Amniotic stem cell (primary cell): ENCODE measurements around the gene PPP4R3A.
"Not testable (repeated sequence)": the region's sequence is repeated elsewhere in the genome, so short reads cannot be mapped to it uniquely, and the experiment has no call there.

Experiments used
- DNase-seq: peaks from one replicate; lab custom pipeline; 2025; lab: John Stamatoyannopoulos, UW

Gene PPP4R3A

GRCh38 chr14:91510171-91511042 lies at the start of gene PPP4R3A:
PPP4R3A (minus strand) TSS chr14:91510310; CDS start chr14:91509647, 663 bp downstream.
- peak; percentile 99 for DNase-seq

DNA sequence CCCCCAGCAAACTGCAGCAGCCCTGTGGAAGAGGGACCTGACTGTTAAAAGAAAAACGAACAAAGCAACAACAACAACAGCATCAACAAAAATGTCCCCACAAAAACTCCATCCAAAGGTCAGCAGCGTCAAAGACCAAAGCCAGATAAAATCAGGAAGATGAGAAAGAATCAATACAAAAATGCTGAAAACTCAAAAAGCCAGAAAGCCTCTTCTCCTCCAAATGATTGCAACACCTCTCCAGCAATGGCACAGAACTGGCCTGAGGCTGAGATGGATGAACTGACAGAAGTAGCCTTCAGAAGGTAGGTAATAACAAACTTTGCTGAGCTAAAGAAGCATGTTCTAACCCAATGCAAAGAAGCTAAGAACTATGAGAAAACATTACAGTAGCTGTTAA lies 45.4 kb upstream of the PPP4R3A start:
- DNase-seq: no peak

DNA sequence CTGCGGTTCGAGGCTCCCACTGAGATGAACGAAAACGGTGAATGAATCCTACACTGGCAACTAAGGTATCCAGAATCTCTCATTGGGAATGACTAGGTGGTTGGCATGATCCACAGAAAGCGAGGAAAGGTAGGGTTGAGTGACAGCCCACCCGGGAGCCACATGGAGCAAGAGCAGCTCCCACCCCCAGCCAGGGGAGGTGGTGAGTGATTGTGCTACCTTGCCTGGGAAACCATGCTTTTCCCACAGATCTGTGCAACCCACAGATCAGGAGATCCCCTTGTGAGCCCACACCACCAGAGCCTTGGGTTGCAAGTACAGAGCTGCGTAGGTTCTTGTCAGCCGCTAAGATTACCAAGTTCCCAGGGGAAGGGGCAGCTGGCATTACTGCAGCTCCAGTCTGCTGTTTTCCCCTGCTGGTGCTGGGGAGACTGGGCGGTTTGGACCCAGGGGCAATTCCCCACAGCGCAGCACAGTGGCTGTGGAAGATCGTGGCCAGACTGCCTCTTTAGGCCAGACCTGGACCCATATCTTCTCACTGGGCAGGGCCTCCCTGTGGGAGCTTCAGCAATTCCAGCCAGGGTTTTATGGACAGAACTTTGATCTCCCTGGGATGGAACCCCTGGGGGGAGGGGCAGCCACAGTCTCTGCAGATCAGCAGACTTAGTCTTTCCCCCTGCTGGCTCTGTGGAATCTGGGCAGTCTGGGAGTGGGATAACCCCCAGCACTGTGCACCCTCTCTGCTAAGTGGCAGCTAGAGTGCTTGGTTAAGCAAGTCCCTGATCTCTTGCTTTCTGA lies 44.6 kb upstream of the PPP4R3A start:
- DNase-seq: no peak

GRCh38 chr14:91548108-91548507 lies 38.0 kb upstream of the PPP4R3A start:
- no peak for DNase-seq

DNA sequence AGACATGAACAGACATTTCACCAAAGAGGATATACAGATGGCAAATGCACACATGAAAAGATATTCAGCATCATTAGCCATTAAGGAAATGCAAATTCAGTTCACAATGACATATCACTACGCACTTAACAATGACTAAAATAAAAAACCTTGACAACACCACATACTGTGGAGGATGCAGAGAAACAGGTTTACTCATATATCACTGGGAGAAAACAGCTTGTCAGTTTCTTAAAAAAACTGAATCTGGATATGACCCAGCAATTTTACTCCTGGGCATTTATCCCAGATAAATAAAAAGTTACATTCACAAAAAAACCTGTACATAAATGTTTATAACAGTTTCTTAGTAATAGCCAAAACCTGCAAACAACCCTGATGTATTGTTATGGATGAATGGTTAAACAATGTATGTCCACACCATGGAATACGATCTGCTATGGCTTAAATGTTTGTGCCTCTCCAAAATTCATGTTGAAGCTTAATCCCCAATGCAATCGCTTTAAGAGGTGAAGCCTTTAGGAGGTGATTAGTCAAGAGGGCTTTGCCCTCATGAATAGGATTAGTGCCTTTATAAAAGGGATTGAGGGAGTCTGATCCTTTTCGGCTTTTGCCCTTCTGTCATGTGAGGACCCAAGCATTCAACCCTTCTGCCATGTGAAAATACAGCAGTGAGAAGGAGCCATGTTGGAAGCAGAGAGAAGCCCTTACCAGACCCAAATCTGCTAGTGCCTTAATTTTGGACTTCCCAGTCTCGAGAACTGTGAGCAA lies 36.0 kb upstream of the PPP4R3A start:
- no peak for DNase-seq

- no peak for DNase-seq
Measured at GRCh38 chr14:91545204-91545603, 35.1 kb upstream of the PPP4R3A start.

GRCh38 chr14:91536327-91536726 lies 26.2 kb upstream of the PPP4R3A start:
- no peak for DNase-seq

- DNase-seq: not testable (repeated sequence)
Measured at GRCh38 chr14:91534059-91534458, 23.9 kb upstream of the PPP4R3A start.

- DNase-seq: no peak
Measured at GRCh38 chr14:91533623-91534022, 23.5 kb upstream of the PPP4R3A start.

DNA sequence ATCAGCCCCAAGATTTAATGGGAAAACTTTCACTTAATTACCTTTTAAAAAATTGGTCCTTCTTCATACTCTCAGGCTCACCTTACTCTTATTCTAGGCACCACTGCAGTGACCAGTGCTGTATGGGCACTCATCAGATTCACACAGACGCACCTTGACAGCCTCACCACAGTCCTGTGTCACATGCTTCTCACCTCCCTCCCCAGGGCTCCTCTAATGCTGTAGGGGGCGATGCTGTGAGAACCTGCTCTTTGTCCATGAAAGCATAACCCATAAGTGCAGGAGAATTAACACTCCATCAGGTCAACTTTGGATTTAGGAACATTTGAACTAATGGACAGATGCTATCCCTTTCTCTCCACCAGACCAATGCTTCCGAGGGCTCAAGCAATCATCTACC lies 13.9 kb upstream of the PPP4R3A start:
- no peak for DNase-seq

DNA sequence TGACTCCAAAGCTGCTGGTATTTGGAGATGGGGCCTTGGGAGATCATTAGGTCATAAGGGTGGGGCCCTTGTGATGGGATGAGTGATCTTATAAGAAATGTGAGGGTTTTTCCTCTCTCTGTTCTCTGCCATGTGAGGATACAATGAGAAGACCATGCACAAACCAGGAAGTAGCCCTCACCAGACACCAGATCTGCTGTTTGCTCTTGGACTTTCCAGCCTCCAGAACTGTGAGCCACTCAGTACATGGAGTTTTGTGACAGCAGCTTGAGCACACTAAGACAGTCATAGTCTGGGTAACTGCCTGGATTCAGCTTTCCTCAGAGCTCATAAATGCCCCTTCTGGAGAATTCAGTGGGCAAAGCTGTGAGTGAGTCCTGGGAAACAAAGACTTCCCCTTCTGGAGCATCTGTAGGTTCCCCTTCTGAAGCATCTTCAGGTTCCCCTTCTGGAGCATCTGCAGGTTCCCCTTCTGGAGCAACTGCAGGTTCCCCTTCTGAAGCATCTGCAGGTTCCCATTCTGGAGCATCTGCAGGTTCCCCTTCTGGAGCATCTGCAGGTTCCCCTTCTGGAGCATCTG lies 11.0 kb upstream of the PPP4R3A start:
- no peak for DNase-seq

DNA sequence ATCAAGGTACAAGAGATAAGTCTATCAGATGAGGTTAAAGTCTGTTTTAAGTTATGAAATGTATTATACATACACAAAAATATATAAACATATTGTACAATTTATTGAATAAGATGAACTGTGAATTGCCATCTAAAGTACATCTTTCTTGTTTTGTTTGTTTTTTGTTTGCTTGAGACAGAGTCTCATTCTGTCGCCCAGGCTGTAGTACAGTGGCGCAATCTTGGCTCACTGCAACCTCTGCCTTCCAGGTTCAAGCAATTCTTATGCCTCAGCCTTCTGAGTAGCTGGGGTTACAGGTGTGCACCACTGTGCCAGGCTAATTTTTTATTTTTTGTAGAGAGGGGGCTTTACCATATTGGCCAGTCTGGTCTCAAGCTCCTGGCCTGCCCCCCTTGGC lies 10.0 kb upstream of the PPP4R3A start:
- DNase-seq: no peak

- DNase-seq: no peak
Measured at GRCh38 chr14:91519239-91520036, 9.3 kb upstream of the PPP4R3A start.

- DNase-seq: no peak
Measured at GRCh38 chr14:91516663-91517388, 6.7 kb upstream of the PPP4R3A start.

DNA sequence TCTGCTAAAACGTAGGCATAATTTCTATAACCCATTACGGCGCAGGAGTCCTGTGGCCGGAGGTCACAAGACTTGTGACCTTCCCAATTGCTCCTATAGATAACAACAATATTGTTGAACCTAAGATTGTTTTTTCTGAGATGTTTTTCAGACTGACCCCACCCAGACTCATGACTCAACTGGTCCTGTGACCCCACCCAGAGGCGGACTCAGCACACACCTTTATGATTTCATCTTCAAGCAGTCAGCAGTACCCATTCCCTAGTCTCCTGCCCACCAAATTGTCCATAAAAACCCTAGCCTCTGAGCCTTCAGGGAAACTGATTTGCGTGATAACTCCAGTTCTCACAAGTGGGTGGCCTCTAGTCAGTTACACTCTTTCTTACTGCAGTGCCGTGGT lies 5.9 kb upstream of the PPP4R3A start:
- DNase-seq: no peak

DNA sequence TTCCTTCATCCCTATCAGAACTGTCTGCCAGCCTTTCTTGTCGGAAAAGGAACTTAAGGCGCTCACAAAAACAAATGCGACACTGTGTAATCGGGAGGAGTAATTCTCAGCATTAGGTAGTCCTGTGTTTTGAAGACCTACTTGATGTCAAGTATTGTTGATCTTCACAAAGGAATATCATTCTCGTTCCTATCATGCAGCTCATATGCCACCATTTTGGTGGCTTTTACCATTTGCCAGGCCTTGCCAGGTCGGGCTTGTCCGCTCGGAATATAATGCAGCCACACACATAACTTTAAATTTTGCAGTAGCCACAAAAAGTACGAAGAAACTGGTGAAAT lies 903 bp upstream of the PPP4R3A start:
- no peak for DNase-seq

DNA sequence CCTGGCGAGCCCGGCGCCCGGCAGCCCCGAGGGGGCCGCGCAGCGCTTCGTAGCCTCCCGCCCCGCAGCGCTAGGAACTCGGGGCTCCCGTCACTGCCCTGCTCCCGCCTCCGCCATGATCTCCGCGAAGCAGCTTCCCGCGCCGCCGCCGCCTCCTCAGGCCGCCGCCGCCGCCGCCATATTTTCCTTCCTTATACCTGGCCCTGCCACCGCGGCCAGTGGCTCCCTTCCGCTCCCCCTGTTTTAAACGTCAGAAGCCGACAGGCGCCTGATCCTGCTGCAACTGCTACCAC lies 286 bp downstream of the PPP4R3A start:
- DNase-seq: no peak

DNA sequence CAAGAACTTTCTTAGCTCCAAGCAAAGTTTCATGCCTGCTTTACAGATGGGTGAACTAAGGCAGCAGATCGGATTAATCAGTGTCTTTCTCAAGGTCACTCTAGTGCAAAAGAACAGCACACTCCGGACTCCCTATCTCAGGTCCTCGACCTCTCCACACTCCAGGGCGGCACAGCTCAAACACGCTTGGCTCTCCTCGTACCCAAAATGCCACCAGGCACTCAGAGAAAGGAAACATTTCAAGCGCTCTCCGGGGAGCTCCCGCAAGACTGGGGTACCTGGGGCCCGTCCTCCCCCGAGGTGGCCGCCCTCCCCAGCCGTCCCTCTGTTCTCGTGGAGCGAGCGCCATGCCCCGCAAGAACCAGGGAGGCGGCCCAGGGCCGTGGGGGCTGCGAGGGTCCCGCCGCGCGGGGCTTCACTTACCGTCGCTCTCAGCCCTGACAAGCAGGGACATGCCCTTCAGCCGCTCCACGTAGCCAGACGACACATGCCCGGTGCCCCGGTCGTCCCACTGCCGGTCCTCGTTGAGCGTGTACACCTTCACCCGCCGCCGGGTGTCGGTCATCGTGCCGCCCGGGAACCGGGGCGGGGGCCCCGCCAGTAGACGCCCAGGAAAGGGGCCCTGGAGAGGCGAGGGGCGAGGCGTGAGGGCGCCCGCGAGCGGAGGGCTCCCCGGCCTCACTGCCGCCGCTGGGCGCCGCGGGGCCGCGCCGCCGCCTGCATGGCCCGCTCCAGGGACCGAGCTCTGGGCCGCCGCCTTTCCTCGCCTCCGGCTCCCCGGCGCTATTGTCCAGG lies 830 bp downstream of the PPP4R3A start:
- no peak for DNase-seq

- DNase-seq: no peak
Measured at GRCh38 chr14:91508105-91508504, 2.0 kb downstream of the PPP4R3A start.

DNA sequence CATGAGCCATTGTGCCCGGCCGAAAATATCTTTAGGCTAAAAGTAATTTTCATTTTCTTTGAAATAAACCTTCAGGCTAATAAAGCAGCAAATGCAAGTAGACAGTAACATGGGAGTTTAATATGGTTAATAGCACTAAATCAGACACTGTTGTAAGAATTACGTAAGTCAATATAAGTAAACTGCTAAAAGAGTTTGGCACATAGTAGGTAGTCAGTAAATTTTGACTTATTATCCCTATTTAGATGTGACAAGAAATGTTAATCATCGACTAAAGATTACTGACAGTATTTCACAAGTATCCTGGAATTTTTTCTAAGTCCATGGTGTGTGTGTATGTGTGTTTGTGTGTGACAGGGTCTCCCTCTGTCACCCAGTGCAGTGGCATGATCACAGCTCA lies 3.9 kb downstream of the PPP4R3A start:
- DNase-seq: no peak
